Measurements from ENCODE around the gene DGUOK. TPM values are rescaled to one million over a fixed set of nuclear protein-coding genes. Genes with fewer than 3 reads are reported as not detected.

DGUOK gene
- total RNA-seq, 2 donors from 2014 or later = 55.0 to 56.3 TPM

DNA sequence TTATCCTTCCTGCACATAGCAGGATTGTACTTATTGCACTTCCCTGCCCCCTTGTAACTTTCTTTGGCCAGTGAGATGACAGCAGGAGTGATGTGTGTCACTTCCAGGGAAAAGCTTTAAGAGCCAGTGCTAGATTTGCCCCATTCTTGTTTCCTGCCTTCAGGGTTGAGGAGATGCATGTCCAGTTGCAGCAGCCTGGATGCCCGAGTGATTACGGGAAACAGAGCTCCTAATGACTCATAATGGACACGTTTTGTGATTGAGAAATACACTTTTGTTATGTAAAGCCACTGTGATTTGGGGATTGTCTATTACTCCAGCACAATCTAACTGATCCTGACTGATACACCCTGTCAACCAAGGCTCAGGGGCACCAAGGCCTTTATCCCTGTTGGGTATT lies 53.0 kb downstream of the DGUOK start:
- Histone ChIP-seq H3K4me1 (peaks cover 17% of the 10 kb centered on the region), H3K9ac (ENCODE audit: low read depth in 2 of 2, low read length in 2 of 2) (peak overlapping the region in 1 of 2 donors; percentile 56), H3K9me3 (no peaks in the 10 kb centered on the region), H3K27ac (no peak overlapping the region), H3K36me3 (no peaks in the 10 kb centered on the region), H3K4me3 (no peak overlapping the region), H3K27me3 (no peaks in the 10 kb centered on the region)
- TF ChIP-seq, protein P1, sequence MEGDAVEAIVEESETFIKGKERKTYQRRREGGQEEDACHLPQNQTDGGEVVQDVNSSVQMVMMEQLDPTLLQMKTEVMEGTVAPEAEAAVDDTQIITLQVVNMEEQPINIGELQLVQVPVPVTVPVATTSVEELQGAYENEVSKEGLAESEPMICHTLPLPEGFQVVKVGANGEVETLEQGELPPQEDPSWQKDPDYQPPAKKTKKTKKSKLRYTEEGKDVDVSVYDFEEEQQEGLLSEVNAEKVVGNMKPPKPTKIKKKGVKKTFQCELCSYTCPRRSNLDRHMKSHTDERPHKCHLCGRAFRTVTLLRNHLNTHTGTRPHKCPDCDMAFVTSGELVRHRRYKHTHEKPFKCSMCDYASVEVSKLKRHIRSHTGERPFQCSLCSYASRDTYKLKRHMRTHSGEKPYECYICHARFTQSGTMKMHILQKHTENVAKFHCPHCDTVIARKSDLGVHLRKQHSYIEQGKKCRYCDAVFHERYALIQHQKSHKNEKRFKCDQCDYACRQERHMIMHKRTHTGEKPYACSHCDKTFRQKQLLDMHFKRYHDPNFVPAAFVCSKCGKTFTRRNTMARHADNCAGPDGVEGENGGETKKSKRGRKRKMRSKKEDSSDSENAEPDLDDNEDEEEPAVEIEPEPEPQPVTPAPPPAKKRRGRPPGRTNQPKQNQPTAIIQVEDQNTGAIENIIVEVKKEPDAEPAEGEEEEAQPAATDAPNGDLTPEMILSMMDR (IDR thresholded peaks at IDR 0.05) = no peak
- no peak for DNase-seq
- intact Hi-C loops (cut with DNase I) = loop anchor here (5.0 to 10.0 kb wide), 2 partner anchors 52 to 155 kb away; partner anchors contain the start of genes DGUOK and STAMBP

DNA sequence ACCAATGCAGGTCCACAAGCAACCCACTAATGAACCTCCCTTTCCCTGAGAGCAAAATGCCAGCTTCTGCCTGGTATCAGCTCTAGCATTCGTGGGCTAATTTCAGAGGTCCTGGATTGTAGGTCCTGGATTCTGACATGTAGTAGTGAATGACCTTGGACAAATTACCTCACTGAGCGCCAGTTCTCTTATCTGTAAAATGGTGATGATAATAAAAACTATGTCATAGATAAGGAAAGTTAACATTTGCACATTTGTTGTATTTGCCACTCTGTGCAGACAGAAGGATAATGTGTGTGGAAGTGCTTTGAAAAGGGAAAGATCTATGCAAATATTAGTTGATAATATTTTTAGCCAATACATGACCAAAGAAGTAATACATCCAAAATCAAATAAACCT lies 53.9 kb downstream of the DGUOK start:
- H3K27ac ChIP-seq = no peak overlapping the region
- TF ChIP-seq, protein P1 (IDR thresholded peaks at IDR 0.05) = no peak
- H3K4me3 ChIP-seq = no peak overlapping the region

DNA sequence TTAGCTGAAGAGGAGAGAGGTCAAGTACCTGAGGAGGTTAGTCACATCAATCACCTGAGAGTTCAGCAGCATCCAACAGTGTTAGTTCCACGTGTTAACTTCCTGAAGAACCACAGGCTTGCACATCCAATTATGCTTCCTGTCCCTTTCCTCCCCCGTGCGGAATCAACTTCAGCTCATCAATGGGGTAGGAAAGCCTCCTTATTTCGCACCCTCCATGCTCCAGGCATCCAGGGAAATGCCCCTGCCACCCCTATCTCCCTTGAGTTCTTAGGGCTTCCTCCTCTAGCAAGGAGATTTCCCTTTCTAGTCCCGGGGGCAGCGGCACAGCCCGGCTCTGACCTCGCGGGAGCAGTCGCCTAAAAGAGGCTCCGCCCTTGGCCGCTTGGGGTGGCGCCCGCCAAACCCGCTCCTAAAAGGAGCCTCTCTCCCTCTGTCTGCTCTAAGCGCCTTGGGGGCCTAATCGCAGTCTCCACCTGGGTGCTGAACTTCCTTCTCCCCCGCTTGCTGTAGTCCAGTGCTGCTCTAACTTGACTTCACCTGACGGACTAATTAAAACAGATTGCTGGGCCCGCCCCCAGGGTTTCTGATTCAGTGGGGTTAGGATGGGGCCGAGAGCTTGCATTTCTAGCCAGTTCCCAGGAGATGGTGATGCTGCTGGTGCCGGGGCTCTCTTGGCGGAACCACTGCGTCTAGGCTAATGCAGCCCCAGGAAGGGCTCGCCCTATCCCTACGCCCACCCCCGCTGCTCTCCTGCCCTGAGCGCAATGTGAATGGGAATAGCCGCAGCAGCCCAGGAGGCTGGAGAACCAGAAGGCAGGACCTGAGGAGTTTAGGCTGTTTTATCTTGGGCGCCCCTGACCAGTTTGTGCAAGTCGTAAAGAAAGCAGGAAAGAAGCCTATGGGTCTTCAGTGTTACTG lies 54.7 kb downstream of the DGUOK start:
- no peaks in the 10 kb centered on the region for H3K36me3 ChIP-seq
- peak overlapping the region; percentile 97 for H3K27ac ChIP-seq
- peaks cover 22% of the 10 kb centered on the region for H3K4me1 ChIP-seq
- peak overlapping the region; percentile 37 for H3K4me3 ChIP-seq
- TF ChIP-seq, protein P1 (IDR thresholded peaks at IDR 0.05) = no peak
- H3K9ac ChIP-seq (ENCODE audit: low read depth in 2 of 2, low read length in 2 of 2) = peak overlapping the region; percentile 63 to 92
- intact Hi-C loops (cut with DNase I) = loop anchor here (5.0 to 10.0 kb wide), 2 partner anchors 54 to 157 kb away; partner anchors contain the start of genes DGUOK and STAMBP
- peak; percentile 65 for DNase-seq
- H3K9me3 ChIP-seq = no peaks in the 10 kb centered on the region
- H3K27me3 ChIP-seq = no peaks in the 10 kb centered on the region

More for the DNA sequence above, 53.9 kb downstream of the DGUOK start:
- Histone ChIP-seq H3K4me1 (peaks cover 17% of the 10 kb centered on the region), H3K9me3 (no peaks in the 10 kb centered on the region), H3K9ac (ENCODE audit: low read depth in 2 of 2, low read length in 2 of 2) (peak overlapping the region in 1 of 2 donors; percentile 92), H3K36me3 (no peaks in the 10 kb centered on the region), H3K27me3 (no peaks in the 10 kb centered on the region)
- DNase-seq = no peak
- intact Hi-C loops (cut with DNase I) = loop anchor here (5.0 to 10.0 kb wide), 2 partner anchors 53 to 156 kb away; partner anchors contain the start of genes DGUOK and STAMBP

DNA sequence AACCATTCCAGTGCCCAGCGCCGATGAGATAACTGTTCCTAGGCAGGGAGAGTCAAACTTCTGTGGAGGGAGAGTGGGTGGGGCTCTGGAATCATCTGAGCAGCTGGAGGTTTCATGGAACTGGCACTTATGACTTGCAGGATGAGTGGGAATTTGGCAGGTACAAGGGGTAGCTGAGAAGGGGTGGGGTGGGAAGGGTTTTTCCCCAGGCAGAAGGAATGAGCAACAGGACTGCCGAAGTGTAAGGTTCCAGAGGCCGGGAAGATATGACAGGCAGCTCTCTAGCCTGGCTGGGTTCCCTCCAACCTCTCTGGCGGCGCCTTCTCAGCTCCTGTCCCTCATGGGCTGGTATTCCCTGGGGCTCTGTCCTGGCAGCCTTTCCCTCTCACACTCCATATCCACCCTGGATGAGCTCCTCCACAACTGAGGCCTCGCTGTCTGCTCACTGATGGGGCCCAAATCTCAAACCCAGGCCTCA lies 55.5 kb downstream of the DGUOK start:
- H3K4me3 ChIP-seq = no peak overlapping the region
- peak overlapping the region; percentile 97 for H3K27ac ChIP-seq
- peaks cover 25% of the 10 kb centered on the region for H3K4me1 ChIP-seq

More for the DNA sequence above, 55.5 kb downstream of the DGUOK start:
- DNase-seq = peak; percentile 63
- TF ChIP-seq, protein P1 (IDR thresholded peaks at IDR 0.05) = no peak
- no peaks in the 10 kb centered on the region for H3K27me3 ChIP-seq
- H3K36me3 ChIP-seq = no peaks in the 10 kb centered on the region
- peak overlapping the region; percentile 16 to 92 for H3K9ac ChIP-seq (ENCODE audit: low read depth in 2 of 2, low read length in 2 of 2)
- intact Hi-C loops (cut with DNase I) = loop anchor here (5.0 to 10.0 kb wide), 2 partner anchors 55 to 157 kb away; partner anchors contain the start of genes DGUOK and STAMBP
- no peaks in the 10 kb centered on the region for H3K9me3 ChIP-seq
